GM19099 (cell line): ENCODE data around the gene UBAP1.

Experiments
- POLR2A ChIP-seq: IDR thresholded peaks from 3 replicates; pipeline ENCODE4 v1.6.1; 2011; ENCODE audit warnings: low read depth; ENCODE audit not compliant: insufficient read length; ENCODE audit errors: extremely low read depth

The UBAP1 gene

GRCh38 chr9:34203275-34203991 is 24.6 kb downstream of the UBAP1 start:
- TF ChIP-seq POLR2A: no peak

GRCh38 chr9:34203992-34204635 is 25.3 kb downstream of the UBAP1 start:
- TF ChIP-seq POLR2A: no peak

- no peak for TF ChIP-seq POLR2A
Measured at GRCh38 chr9:34205102-34205501, 26.3 kb downstream of the UBAP1 start.

- TF ChIP-seq POLR2A: no peak
Measured at GRCh38 chr9:34206561-34206960, 27.7 kb downstream of the UBAP1 start.

GRCh38 chr9:34211395-34211794 is 32.6 kb downstream of the UBAP1 start:
- no peak for TF ChIP-seq POLR2A

- TF ChIP-seq POLR2A: no peak
Measured at GRCh38 chr9:34216325-34216724, 37.5 kb downstream of the UBAP1 start.

GRCh38 chr9:34218446-34218845 is 39.6 kb downstream of the UBAP1 start:
- TF ChIP-seq POLR2A: no peak

- no peak for TF ChIP-seq POLR2A
Measured at GRCh38 chr9:34219421-34219820, 40.6 kb downstream of the UBAP1 start.

GRCh38 chr9:34220218-34220617 is 41.4 kb downstream of the UBAP1 start:
- TF ChIP-seq POLR2A: no peak

GRCh38 chr9:34224349-34224748 is 45.5 kb downstream of the UBAP1 start:
- TF ChIP-seq POLR2A: no peak

- TF ChIP-seq POLR2A: no peak
Measured at GRCh38 chr9:34227445-34227844, 48.6 kb downstream of the UBAP1 start.

- TF ChIP-seq POLR2A: no peak
Measured at GRCh38 chr9:34230556-34230955, 51.7 kb downstream of the UBAP1 start.

- TF ChIP-seq POLR2A: no peak
Measured at GRCh38 chr9:34232201-34232600, 53.4 kb downstream of the UBAP1 start.

- no peak for TF ChIP-seq POLR2A
Measured at GRCh38 chr9:34233672-34234071, 54.8 kb downstream of the UBAP1 start.

GRCh38 chr9:34237836-34238235 is 59.0 kb downstream of the UBAP1 start:
- no peak for TF ChIP-seq POLR2A

GRCh38 chr9:34240006-34240405 is 61.2 kb downstream of the UBAP1 start:
- TF ChIP-seq POLR2A: no peak
